Measurements from ENCODE around the gene DOCK2.

- TF ChIP-seq CTCF (IDR thresholded peaks at IDR 0.05; ENCODE audit: insufficient read depth, low read length, poor library complexity, severe bottlenecking) (no peak), EZH2phosphoT487 (conservative IDR thresholded peaks at IDR 0.05; ENCODE audit: low read length) (no peak)
These were observed 41.8 kb upstream of the DOCK2 start for GRCh38 chr5:169595172-169595820.
